Lower leg skin (tissue), 4 donors: ENCODE results near the gene EEF1AKMT4. TPM values are rescaled to one million over a fixed set of nuclear protein-coding genes. Genes with fewer than 3 reads are reported as not detected.

Source experiments
- DNase-seq, 2 donors: peaks; one replicate each; pipeline ENCODE4 v3.0.0-alpha.2; 2019; ENCODE audit warnings: low spot score in 2 of 2
- H3K4me3 ChIP-seq: fragments of 200-600 bp; sonication (generic); 2 replicates; pipeline ENCODE4 v1.5.1; 2017; ENCODE audit warnings: mild to moderate bottlenecking, low read depth; ENCODE audit not compliant: poor library complexity, severe bottlenecking
- POLR2A ChIP-seq, 2 donors: fragments of 450-650 bp; IDR thresholded peaks; one replicate each; pipeline ENCODE4 v1.6.1; 2016 to 2017; ENCODE audit warnings: antibody characterized with exemption in 2 of 2, mild to moderate bottlenecking in 1 of 2, moderate library complexity in 1 of 2
- WGBS, 2 donors: methylation state at CpG; one replicate each; pipeline ENCODE4 v1.1.5; 2018; 5-methylcytosine and 5-hydroxymethylcytosine counted together
- intact Hi-C: fragments of 100-400 bp; cut with DNase I; formaldehyde crosslinking; loops from one replicate; pipeline ENCODE4 v1.15.0; 2023; ENCODE audit warnings: low total_unique reads
- total RNA-seq, 4 donors: library from RNA; depleted of rRNA; stranded (reverse); fragments of >200 nt; gene quantifications; one replicate each; pipeline ENCODE4 v1.1.0, GENCODE V29; 2016
- TF ChIP-seq, protein P1 (sequence below), 3 donors: fragments of 450-650 bp; IDR thresholded peaks; one replicate each; pipeline ENCODE4 v1.5.1; 2016; ENCODE audit warnings: antibody characterized with exemption in 3 of 3, mild to moderate bottlenecking in 3 of 3, moderate library complexity in 2 of 3

The EEF1AKMT4 gene
- total RNA-seq, 4 donors from 2014 or later = 4.3 to 7.7 (median 6.1) TPM

DNA sequence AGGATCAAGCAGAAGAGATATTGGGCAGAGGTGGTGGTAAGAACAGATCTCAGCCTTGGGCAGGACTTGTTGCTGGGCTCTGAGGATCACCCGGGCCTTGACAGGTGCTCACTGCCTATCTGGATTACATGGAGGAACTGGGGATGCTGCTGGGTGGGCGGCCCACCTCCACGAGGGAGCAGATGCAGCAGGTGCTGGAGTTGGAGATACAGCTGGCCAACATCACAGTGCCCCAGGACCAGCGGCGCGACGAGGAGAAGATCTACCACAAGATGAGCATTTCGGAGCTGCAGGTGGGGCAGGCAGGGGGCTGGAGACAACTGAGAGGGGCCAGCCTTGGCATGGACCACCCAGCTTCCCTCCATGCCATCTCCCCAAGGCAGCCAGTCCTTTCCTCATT lies 34.2 kb downstream of the EEF1AKMT4 start:
- no peak overlapping the region for H3K4me3 ChIP-seq
- TF ChIP-seq POLR2A (IDR thresholded peaks at IDR 0.05) = no peak
- TF ChIP-seq, protein P1, sequence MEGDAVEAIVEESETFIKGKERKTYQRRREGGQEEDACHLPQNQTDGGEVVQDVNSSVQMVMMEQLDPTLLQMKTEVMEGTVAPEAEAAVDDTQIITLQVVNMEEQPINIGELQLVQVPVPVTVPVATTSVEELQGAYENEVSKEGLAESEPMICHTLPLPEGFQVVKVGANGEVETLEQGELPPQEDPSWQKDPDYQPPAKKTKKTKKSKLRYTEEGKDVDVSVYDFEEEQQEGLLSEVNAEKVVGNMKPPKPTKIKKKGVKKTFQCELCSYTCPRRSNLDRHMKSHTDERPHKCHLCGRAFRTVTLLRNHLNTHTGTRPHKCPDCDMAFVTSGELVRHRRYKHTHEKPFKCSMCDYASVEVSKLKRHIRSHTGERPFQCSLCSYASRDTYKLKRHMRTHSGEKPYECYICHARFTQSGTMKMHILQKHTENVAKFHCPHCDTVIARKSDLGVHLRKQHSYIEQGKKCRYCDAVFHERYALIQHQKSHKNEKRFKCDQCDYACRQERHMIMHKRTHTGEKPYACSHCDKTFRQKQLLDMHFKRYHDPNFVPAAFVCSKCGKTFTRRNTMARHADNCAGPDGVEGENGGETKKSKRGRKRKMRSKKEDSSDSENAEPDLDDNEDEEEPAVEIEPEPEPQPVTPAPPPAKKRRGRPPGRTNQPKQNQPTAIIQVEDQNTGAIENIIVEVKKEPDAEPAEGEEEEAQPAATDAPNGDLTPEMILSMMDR (IDR thresholded peaks at IDR 0.05) = no peak
- intact Hi-C loops = no loop called here
- DNase-seq = no peak
- WGBS, 2 donors = 93% methylated on average over 8 of the region's 8 CpGs

DNA sequence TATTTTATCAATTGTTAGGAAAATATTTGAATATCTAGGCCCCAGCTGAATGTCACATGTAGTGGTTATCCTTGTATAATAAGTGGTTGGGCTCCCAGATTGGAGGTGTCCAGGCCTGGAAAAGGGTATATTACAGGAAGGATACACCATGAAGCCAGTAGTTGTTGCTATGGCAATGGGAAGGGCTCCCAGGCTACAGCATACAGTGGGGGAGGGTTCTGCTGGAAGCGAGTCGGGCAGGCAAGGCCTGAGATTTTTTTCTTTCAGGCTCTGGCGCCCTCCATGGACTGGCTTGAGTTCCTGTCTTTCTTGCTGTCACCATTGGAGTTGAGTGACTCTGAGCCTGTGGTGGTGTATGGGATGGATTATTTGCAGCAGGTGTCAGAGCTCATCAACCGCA lies 35.2 kb downstream of the EEF1AKMT4 start:
- TF ChIP-seq, protein P1 (IDR thresholded peaks at IDR 0.05) = no peak
- no peak for TF ChIP-seq POLR2A (IDR thresholded peaks at IDR 0.05)
- no peak for DNase-seq
- WGBS, 2 donors = 20 to 21% methylated on average over 4 of the region's 4 CpGs
- no peak overlapping the region for H3K4me3 ChIP-seq
- intact Hi-C loops = no loop called here

DNA sequence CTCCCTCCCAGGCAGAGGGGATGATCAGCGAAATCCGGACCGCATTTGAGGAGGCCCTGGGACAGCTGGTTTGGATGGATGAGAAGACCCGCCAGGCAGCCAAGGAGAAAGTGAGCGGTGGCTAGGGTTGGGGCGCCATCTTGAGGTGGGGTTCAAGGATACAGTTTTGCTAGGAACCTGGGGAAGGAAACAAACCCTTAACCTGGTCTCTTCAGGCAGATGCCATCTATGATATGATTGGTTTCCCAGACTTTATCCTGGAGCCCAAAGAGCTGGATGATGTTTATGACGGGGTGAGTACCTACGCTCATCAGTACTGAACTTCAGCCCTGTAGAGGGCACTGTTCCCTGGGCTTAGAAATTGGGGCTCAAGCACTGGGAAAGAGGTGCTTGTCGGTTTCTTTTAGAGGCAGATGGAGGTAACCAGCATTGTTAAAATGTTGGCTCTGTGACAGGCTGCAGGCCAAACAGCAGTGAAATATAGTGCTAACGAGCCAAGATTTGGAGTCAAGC lies 40.0 kb downstream of the EEF1AKMT4 start:
- DNase-seq = no peak
- WGBS, 2 donors = 6 to 11% methylated on average over 10 of the region's 10 CpGs
- intact Hi-C loops = no loop called here
- TF ChIP-seq, protein P1 (IDR thresholded peaks at IDR 0.05) = no peak
- H3K4me3 ChIP-seq = no peak overlapping the region

DNA sequence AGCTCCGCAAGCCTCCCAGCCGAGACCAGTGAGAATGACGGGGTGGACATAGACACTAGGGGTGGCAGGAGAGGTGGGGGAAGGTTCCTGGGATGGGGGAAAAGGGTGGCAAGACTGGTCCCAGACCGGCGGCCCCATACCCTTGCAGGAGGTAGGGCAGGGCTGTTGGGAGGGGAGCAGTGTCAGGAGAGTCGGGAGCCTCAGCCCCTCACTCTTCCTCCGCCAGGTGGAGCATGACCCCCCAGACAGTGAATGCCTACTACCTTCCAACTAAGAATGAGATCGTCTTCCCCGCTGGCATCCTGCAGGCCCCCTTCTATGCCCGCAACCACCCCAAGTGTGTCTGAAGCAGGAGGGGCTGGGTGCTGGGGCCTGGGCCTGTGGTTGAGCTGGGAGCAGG lies 40.9 kb downstream of the EEF1AKMT4 start:
- no peak overlapping the region for H3K4me3 ChIP-seq
- DNase-seq = no peak
- intact Hi-C loops = no loop called here
- TF ChIP-seq, protein P1 (IDR thresholded peaks at IDR 0.05) = no peak
- no peak for TF ChIP-seq POLR2A (IDR thresholded peaks at IDR 0.05)
- WGBS, 2 donors = 88 to 89% methylated on average over 10 of the region's 10 CpGs

DNA sequence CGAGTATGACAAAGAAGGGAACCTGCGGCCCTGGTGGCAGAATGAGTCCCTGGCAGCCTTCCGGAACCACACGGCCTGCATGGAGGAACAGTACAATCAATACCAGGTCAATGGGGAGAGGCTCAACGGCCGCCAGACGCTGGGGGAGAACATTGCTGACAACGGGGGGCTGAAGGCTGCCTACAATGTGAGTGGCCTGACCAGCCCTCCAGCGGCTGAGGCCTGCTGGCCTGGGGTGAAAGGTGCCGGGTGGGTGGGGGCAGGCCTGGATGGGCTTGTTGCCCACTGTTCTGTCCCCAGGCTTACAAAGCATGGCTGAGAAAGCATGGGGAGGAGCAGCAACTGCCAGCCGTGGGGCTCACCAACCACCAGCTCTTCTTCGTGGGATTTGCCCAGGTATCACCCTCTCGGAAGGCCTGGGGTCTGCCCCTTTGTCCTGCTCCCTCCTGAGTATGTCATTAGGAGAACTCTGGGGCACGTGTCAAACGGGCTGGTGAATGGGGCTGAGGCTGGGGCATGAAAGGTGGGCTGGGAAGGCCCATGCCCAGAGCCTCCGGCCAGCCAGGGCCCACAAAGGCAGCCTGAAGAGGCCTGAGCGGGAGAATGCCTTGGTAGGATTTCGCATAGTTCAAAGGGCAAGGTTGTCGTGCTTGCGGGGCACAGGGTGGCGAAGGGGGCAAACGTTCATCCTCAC lies 41.7 kb downstream of the EEF1AKMT4 start:
- no peak for TF ChIP-seq POLR2A (IDR thresholded peaks at IDR 0.05)
- TF ChIP-seq, protein P1 (IDR thresholded peaks at IDR 0.05) = no peak
- 92% methylated on average over 22 of the region's 22 CpGs for WGBS, 2 donors
- no peak overlapping the region for H3K4me3 ChIP-seq
- intact Hi-C loops = no loop called here
- no peak for DNase-seq
